Spleen (tissue), 7 donors: Measurements from ENCODE around the gene VAMP2.

Experiments used
- POLR2A ChIP-seq, 3 donors: fragments of 450-650 bp; IDR thresholded peaks; one replicate each; pipeline ENCODE4 v1.5.1; 2017; ENCODE audit warnings: antibody characterized with exemption in 3 of 3, mild to moderate bottlenecking in 1 of 3
- TF ChIP-seq, protein P1 (sequence below), 11 experiments: fragments of 200-600 bp in 7 of 11; fragments of 450-650 bp in 4 of 11; sonication (generic) in 4 of 11; IDR thresholded peaks in 8 of 11; conservative IDR thresholded peaks in 3 of 11; 1 replicate in 7 of 11; 2 replicates in 4 of 11; pipeline versions ENCODE4 v1.4.0 to v1.8.0; 2016 to 2021; ENCODE audit warnings: antibody characterized with exemption in 11 of 11, inconsistent platforms in 4 of 11, mild to moderate bottlenecking in 1 of 11
- donor health status: DM: no; HTN: no; CAD: no; lungs with moderate emphysema.
- donor health status: DM: no; HTN: no; CAD: no.
- donor health status: DM: no; HTN: no; CAD: no.

DNA sequence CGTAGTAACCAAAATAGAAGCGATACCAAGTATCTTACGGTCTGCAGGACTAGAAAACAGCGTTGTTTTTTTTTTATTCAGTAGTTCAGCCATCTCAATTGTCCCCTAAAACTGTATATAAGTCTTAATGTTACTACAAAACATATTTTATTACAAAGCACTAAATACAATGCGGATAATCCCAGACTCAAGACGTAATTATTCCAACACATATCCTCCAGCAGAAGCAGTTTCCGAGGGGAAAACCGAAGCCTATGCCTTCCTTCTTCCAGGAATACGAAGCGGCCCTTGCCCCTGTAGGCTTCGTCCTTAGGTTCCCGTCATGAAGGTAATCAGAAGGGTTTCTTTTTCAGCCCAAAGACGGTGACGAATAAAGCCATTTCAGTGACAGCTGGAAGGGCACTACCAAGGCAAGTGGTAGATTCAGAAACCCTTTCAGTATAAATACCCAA, 11.1 kb upstream of the VAMP2 start:
- TF ChIP-seq, protein P1, sequence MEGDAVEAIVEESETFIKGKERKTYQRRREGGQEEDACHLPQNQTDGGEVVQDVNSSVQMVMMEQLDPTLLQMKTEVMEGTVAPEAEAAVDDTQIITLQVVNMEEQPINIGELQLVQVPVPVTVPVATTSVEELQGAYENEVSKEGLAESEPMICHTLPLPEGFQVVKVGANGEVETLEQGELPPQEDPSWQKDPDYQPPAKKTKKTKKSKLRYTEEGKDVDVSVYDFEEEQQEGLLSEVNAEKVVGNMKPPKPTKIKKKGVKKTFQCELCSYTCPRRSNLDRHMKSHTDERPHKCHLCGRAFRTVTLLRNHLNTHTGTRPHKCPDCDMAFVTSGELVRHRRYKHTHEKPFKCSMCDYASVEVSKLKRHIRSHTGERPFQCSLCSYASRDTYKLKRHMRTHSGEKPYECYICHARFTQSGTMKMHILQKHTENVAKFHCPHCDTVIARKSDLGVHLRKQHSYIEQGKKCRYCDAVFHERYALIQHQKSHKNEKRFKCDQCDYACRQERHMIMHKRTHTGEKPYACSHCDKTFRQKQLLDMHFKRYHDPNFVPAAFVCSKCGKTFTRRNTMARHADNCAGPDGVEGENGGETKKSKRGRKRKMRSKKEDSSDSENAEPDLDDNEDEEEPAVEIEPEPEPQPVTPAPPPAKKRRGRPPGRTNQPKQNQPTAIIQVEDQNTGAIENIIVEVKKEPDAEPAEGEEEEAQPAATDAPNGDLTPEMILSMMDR (IDR thresholded peaks at IDR 0.05 in 8 of 11, conservative IDR thresholded peaks at IDR 0.05 in 3 of 11): no peak
- no peak for TF ChIP-seq POLR2A (IDR thresholded peaks at IDR 0.05)
